ENCODE measurements around the gene JADE2. TPM values are rescaled to one million over a fixed set of nuclear protein-coding genes. Genes with fewer than 3 reads are reported as not detected.
A peak's percentile ranks its signal among the peaks of the same experiment; 100 is the strongest.

Gene JADE2
- total RNA-seq, 2 donors from 2014 or later, result 28.0 to 41.0 TPM

- WGBS, 2 donors, result 100% methylated on average over 2 of the region's 2 CpGs
- Histone ChIP-seq H3K27me3 (no peaks in the 10 kb centered on the region), H3K27ac (no peak overlapping the region), H3K4me3 (no peak overlapping the region), H3K9me3 (no peaks in the 10 kb centered on the region), H3K36me3 (replicated peaks in 1 of 2; ENCODE audit: insufficient read depth in 1 of 2, low read depth in 2 of 2) (peaks cover 18 to 32% of the 10 kb centered on the region in 2 donors), H3K4me1 (no peaks in the 10 kb centered on the region)
- ATAC-seq (no peak), DNase-seq (no peak)
- intact Hi-C loops (cut with DNase I), result no loop called here
- no peak for TF ChIP-seq CTCF (IDR thresholded peaks at IDR 0.05)
- TF ChIP-seq POLR2A (IDR thresholded peaks at IDR 0.05), result no peak
Measured at GRCh38 chr5:134539732-134540131, 14.3 kb downstream of the JADE2 start.

- 88 to 93% methylated on average over 14 to 15 of the region's 15 CpGs for WGBS, 2 donors
- Histone ChIP-seq H3K4me1 (no peaks in the 10 kb centered on the region), H3K4me3 (no peak overlapping the region), H3K27me3 (no peaks in the 10 kb centered on the region), H3K9me3 (no peaks in the 10 kb centered on the region), H3K36me3 (replicated peaks in 1 of 2; ENCODE audit: insufficient read depth in 1 of 2, low read depth in 2 of 2) (peaks cover 18 to 32% of the 10 kb centered on the region in 2 donors), H3K27ac (no peak overlapping the region)
- ATAC-seq (no peak), DNase-seq (no peak)
- no peak for TF ChIP-seq CTCF (IDR thresholded peaks at IDR 0.05)
- no peak for TF ChIP-seq POLR2A (IDR thresholded peaks at IDR 0.05)
- intact Hi-C loops (cut with DNase I), result no loop called here
Measured at GRCh38 chr5:134540747-134541733, 15.6 kb downstream of the JADE2 start.

GRCh38 chr5:134541736-134542376, 16.4 kb downstream of the JADE2 start:
- DNase-seq (peak; percentile 56 to 71 (median 61)), ATAC-seq (peak; percentile 50)
- intact Hi-C loops (cut with DNase I), result no loop called here
- H3K4me1 ChIP-seq, result no peaks in the 10 kb centered on the region
- no peak overlapping the region for H3K27ac ChIP-seq
- H3K36me3 ChIP-seq (replicated peaks in 1 of 2; ENCODE audit: insufficient read depth in 1 of 2, low read depth in 2 of 2), result peaks cover 18 to 33% of the 10 kb centered on the region in 2 donors
- 63 to 90% methylated on average over 2 to 4 of the region's 4 CpGs for WGBS, 2 donors
- no peaks in the 10 kb centered on the region for H3K27me3 ChIP-seq
- H3K9me3 ChIP-seq, result no peaks in the 10 kb centered on the region
- no peak overlapping the region for H3K4me3 ChIP-seq
- no peak for TF ChIP-seq CTCF (IDR thresholded peaks at IDR 0.05)
- no peak for TF ChIP-seq POLR2A (IDR thresholded peaks at IDR 0.05)

GRCh38 chr5:134543820-134544614, 18.5 kb downstream of the JADE2 start:
- no peaks in the 10 kb centered on the region for H3K27me3 ChIP-seq
- no peaks in the 10 kb centered on the region for H3K9me3 ChIP-seq
- intact Hi-C loops (cut with DNase I), result no loop called here
- no peak overlapping the region for H3K27ac ChIP-seq
- TF ChIP-seq CTCF (IDR thresholded peaks at IDR 0.05), result no peak
- TF ChIP-seq POLR2A (IDR thresholded peaks at IDR 0.05), result no peak
- H3K36me3 ChIP-seq (replicated peaks in 1 of 2; ENCODE audit: insufficient read depth in 1 of 2, low read depth in 2 of 2), result peaks cover 10 to 16% of the 10 kb centered on the region in 2 donors
- WGBS, 2 donors, result 74 to 76% methylated on average over 9 to 11 of the region's 11 CpGs
- ATAC-seq (no peak), DNase-seq (no peak)
- peaks cover 9% of the 10 kb centered on the region for H3K4me1 ChIP-seq
- H3K4me3 ChIP-seq, result no peak overlapping the region
